GM10847 (cell line): Measurements from ENCODE around the gene SLC2A9.

Source experiments
- POLR2A ChIP-seq: IDR thresholded peaks from 2 replicates; pipeline ENCODE4 v1.6.1; 2011; ENCODE audit not compliant: insufficient read length; ENCODE audit errors: extremely low read depth

SLC2A9 gene

DNA sequence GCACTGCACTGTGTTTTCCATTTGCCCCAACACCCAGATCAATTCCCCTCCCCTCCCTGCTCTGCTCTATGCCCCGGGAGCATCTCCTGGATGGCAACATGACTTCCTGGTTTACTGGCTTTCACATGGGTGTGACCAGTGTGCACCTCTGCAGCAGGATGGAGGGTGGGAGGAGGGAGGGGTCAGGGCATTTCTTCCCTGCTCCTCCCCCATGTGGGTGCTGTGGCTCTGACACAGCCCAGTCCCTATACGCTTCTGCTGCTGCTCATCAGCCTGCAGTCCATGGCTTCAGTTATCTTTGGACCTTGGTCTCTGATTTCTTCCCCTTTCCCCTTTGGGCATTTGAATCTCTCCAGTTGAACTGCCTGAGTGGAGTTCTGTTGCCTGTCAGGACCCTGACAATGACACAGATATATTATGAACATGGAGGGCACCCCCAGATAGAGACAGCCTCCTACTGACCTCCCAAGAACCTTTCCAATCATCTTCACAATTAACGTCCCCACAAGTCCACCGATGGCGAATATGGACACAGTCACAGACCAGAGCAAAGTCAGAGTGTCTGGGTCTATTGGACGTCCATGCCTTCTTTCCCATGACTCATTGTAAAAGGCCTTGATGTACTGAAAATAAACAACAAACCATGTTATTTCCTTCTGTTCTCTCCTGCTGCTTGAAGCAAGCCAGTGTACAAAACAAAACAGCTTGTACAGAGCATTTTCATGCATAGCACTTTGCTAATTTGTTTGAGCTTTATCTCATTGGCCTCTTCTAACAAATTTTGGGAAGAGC lies 24.8 kb downstream of the SLC2A9 start:
- no peak for TF ChIP-seq POLR2A

DNA sequence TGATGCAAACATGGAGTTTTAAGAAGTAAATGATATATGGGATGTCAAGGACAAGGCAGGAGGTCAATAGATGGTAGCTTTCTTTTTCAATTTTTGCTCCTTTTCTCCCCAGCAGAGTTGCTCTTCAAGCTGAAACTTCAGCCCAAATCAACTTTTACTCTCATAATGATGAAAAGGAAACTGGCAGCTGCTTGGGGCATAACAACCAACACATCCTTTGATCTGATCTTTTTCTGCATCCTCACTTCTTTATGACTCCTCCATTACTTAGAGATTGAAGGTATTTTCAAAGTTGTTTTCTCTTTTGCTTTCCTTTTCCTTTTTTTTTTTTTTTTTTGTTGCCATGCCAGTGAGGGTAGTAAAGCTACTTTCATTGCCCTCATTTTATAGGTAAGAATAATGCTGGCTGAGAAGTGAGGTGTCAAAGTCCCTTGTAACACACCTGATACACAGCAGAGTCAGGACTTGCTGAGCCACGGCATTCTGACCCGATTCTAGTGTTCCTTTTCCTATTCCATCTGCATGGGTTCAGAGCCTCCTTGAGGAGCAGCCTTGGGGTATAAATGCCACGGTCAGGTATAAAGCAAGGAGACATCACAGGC lies 26.9 kb downstream of the SLC2A9 start:
- TF ChIP-seq POLR2A: no peak

DNA sequence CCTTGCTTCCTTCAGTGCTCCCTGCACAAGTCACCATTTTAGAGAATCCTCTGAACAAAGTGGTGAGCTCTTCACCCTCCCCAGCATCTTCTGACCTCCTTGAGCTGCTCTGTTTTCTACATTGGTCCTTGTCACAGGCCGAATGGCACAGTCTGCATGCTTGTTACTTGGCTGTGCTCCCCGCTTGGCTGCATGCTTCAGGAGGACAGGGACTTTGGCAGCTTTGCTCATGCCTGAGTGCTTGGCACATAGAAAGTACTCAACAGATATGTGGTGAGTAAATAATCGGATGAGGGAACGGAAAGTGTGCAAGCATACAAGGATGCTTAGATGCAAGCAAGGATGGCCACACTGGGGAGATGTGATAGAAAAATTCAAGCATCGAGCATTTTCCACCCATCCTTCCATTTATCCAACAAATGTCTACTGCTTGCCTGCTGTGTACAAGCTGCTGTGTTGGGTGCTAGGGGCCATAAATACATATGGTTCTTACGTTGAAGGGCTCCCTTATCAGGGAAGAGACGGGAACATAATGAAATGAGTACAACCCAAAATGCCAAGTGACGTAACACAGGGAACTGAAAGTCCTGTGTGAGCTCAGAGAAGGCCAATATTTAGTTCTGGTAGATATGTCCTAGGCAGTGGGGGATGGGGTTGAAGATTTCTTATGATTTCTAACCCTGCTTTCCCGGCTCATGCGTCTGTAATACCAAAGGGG lies 31.2 kb downstream of the SLC2A9 start:
- no peak for TF ChIP-seq POLR2A

DNA sequence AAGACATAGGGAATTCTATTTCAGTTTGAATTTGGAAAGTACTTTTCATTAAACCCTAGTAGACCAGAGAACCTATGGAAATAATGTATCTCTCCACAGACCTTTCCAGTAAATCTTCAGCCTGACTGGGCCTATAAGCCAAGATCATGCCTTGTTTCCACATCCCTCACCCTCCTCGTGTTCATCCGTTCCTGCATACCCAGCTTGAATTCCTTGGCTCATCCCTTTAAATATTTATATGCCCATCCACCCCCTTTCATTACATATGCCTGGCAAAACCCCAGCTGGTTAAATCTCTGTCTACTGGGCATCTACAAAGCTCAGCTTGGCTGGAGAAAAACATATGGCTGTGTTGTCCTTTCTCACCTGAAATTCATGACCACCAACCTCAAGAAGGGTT lies 32.4 kb downstream of the SLC2A9 start:
- TF ChIP-seq POLR2A: no peak

DNA sequence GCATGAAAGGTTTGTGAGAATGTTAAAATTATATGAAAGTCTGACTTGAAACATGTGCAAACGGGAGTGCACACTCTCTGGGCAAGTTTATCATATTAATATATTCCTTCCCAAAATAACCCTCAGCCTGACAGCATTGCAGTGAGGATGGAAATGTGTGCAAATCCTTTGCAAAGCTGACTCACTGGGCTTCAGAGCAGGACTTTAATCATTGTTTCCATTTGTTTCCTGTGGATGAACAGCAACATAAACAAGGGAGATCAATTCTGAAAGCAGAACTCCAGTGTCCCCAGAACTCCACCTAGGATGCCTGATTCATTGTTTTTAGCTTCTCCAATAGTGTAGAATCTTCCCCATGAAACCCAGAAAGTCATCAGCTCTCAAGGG lies 32.9 kb downstream of the SLC2A9 start:
- no peak for TF ChIP-seq POLR2A

DNA sequence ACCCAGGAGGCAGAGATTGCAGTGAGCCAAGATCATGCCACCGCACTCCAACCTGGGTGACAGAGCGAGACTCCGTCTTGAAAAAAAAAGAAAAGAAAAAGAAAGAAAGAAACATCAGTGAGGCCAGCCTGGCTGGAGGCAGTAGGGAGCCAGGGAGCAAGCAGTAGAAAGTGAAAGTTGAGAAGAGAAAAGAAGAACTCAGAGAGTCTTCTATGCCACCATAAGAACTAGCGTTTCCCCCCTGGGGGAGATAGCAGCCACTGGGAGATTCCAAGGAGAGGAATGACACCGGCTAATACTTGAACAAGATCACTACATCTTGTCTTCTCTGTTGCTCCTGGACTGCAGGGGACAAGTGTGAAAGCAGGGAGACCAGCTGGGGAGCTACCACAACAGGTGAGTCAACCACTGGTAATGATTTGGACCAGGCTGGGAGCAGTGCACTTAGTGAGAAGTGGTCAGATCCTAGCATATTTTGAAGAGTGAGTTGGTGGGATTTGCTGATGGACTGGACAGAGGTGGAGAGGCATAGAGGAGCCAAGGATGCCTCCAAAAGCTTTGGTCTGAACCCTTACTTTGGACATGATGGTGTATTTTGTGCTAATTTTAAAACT lies 33.4 kb downstream of the SLC2A9 start:
- no peak for TF ChIP-seq POLR2A

DNA sequence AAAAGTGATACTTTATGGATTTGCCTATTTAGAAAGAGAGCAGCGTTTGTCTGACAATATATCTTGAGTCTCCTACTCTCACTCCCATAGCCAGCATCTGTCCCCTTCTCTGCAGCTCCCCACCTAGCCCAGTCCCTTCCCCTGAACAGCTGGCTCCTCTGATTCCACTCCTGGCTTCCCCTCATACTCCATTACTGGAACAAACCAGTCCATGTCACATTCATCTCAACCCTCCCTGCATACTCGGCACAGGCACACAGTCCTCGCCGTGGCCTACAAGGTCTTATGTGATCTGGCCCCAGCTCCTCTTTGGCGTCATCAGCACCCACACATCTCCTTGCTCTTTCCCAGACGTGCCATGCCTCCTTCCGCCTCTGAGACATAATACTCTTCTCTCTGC lies 36.7 kb downstream of the SLC2A9 start:
- TF ChIP-seq POLR2A: no peak

DNA sequence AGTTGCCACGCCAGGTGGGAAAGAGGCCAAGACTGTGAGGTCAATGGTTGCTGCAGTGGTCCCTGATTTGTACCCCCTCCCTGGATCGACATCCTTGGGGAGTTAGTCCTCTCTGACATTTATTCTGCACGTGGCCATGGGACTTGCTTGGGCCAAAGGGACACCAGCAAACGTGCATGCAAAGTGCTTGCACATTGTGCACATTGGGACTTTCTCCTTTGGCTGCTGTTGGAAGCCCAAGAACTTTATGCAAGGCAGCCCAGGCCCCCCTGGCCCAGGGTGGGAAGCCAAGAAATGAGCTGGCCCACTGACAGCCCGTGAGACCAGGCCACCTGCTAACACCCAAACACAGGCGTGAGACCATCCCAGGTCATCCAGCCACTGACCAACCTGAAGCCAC lies 38.1 kb downstream of the SLC2A9 start:
- no peak for TF ChIP-seq POLR2A

DNA sequence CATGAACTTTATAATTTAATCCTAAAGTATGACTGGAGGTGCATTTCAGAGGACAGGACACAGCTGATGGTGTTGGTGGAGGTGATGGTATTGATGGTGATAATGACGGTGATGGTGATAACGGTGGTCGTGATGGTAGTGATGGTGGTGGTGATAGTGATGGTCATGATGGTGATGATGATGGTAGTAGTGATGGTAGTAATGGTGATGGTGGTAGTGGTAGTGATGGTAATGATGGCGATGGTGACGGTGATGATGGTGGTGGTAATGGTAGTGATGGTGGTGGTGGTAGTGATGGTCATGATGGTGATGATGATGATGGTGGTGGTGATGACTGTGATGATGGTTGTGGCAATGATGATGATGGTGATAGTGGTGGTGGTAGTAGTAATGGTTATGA lies 40.4 kb downstream of the SLC2A9 start:
- TF ChIP-seq POLR2A: no peak

DNA sequence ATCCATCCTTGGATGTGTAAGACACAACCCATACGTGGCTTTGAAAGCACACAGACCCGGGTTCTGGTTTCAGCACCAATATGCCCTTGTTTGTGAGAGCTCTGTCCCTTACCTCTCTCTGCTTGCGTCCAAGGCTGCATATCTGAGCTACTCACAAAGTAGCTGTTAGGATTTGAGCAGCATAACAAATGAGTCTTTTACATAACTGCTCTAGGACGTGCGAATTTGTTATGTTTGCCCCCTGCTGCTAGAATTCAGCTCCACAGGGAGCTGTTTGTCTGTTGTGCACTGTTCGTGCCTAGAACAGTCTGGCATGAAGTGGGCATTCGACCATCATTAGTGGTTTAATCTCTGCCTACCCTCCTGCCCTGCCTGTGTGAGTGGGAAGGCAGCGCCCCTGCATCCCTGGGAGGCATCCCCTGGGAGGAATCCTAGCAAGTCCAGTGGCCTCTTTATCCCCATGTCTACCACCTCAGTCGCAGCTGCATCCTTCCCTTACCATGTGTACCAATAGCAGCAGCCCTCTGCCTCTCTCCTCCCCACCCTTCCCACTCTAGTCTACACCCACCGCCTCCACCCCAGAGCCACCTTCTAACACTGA lies 42.1 kb downstream of the SLC2A9 start:
- no peak for TF ChIP-seq POLR2A

DNA sequence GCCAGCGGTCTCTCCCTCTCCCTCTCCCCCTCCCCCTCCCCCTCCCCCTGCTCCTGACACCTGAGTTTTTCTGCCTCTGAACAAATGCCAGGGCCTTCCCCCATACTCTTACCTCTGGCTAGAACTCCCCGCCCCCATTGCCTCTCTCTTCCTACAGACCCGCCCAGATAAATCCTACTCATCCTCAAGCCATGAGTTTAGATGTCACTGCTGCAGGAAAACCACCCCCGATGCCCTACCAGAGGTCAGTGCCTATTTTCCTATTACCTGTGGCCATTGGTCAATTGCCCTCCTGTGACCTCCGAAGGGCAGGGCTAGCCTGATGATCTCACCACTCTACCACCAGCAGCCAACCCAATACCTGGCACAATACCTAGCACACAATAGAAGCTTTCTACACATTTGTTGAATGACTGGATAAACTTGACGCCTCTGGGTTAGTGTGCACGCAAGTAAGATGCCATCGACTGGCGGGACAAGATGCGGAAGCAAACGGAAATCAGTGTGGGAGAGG lies 43.7 kb downstream of the SLC2A9 start:
- TF ChIP-seq POLR2A: no peak

DNA sequence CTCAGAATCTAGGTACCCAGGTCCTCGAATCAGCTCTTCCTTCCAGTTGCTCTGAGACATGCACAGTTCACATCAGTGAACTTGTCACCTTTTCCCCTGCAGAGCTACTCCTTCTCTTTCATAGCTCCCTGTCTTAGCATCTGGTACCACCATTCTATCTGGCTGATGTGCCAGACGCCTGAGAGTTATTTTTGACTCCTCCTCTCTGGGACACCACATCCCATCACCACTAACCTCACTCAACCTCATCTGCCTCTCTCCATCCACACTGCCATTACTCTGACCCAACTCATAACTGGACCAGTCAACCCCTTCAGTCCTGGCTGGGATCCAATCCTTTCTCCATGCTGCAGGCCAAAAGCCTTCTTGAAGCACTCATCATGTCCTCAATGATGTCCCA lies 44.5 kb downstream of the SLC2A9 start:
- no peak for TF ChIP-seq POLR2A

DNA sequence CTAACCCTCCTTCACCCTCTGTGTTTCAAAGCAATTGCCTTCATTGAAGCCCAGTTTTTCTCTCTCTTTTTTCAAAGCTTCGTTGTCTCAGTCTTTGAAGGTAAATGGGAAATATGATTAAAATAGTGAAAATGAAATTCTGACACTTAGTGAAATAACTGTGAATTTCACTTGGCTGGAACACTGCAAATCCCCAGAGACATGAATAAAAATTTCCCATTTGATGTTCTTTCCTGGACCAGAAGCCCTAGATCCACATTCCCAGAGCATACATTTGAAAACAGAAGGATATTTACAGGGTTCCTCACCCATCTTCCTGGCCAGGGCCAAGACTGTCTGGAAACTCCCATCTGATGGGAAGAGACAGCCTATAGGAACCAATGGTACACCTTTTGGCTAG lies 45.0 kb downstream of the SLC2A9 start:
- no peak for TF ChIP-seq POLR2A

DNA sequence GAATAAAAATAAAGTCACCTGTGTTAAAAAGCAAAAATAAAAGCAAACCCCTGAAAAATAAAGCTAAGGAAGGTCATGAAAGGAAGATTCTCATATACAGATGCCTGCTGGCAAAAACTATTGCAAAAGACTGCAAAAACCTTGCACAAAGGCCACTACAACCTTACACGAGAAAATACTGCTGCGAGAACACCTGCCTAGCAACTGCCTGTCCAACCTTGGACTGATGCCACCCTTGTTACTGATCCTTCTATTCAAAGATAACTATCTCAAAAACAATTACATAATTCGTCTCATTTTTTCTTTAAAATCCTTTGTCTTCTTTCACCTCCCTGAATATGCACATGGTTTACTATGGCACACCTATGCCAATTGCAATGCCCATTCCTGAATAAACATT lies 49.6 kb downstream of the SLC2A9 start:
- TF ChIP-seq POLR2A: no peak

DNA sequence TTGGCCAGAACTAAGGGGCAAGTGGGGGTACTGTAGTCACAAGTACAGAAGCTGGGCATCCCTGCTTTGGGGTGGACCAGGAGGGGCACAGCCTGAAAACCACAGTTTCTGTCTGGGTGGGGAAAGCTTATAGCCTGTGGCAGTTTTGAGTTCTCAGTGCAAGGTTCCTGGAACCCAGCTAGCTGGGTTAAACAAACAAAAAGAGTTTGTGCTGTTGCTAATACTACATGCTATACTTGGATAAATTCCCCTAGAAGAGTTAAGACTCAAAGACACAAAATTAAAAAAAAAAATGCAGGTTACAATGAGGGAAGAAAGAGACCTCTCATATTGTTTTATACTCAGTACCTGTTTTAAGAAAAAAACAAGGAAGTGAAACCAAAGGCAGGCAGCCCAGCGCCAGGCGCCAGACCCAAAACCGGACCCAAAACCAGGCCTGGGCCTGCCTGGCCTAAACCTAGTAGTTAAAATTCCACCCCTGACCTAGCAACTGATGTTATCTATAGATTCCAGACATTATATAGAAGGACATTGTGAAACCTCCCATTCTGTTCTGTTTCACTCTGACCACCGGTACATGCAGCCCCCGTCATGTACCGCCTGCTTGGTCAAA lies 50.8 kb downstream of the SLC2A9 start:
- no peak for TF ChIP-seq POLR2A
